CD4-positive, alpha-beta T cell (primary cell): Measurements from ENCODE around the gene SHISAL2B. TPM values are rescaled to one million over a fixed set of nuclear protein-coding genes. Genes with fewer than 3 reads are reported as not detected.

Experiments
- ATAC-seq: fragments of 200-7000 bp; cut with Tn5 transposase; one replicate; pipeline ENCODE4 v1.10.0; 2022; ENCODE audit warnings: mild to moderate bottlenecking; ENCODE audit not compliant: poor library complexity
- CTCF ChIA-PET: fragments of 350-600 bp; sonication (Branson Sonifier 250); formaldehyde crosslinking; loops from one replicate; lab custom pipeline; 2021; ENCODE audit warnings: antibody characterized with exemption, inconsistent platforms; lab: Charles Lee
- POLR2A ChIA-PET: fragments of 350-600 bp; sonication (Branson Sonifier 250); formaldehyde crosslinking; loops from one replicate; lab custom pipeline; 2021; ENCODE audit warnings: antibody characterized with exemption, inconsistent platforms; lab: Charles Lee
- DNase-seq, 14 experiments: peaks; one replicate each; pipeline ENCODE4 v3.0.0-alpha.2; 2013 to 2020; ENCODE audit warnings: mixed read lengths in 2 of 14
- H3K27ac ChIP-seq, 2 donors: one replicate each; pipeline versions ENCODE4 v1.5.1 to v1.7.0; 2013; ENCODE audit warnings: low read length in 2 of 2, low read depth in 1 of 2, mild to moderate bottlenecking in 1 of 2
- H3K27me3 ChIP-seq, 2 experiments: 1 replicate in 1 of 2; 2 replicates in 1 of 2; pipeline versions ENCODE4 v1.6.1 to v1.7.0; 2013; ENCODE audit warnings: low read length in 2 of 2, control low read depth in 1 of 2, mild to moderate bottlenecking in 1 of 2, moderate library complexity in 1 of 2; ENCODE audit not compliant: insufficient read depth in 2 of 2, control insufficient read depth in 1 of 2
- H3K36me3 ChIP-seq: one replicate; pipeline ENCODE4 v1.6.1; 2013; ENCODE audit warnings: low read length, control low read depth; ENCODE audit not compliant: insufficient read depth
- H3K4me1 ChIP-seq: one replicate; pipeline ENCODE4 v1.6.1; 2013; ENCODE audit warnings: low read length, control low read depth; ENCODE audit not compliant: insufficient read depth
- H3K4me3 ChIP-seq: one replicate; pipeline ENCODE4 v1.5.1; 2013; ENCODE audit warnings: mild to moderate bottlenecking, low read length, moderate library complexity
- H3K9me3 ChIP-seq, 2 experiments: 1 replicate in 1 of 2; 2 replicates in 1 of 2; pipeline versions ENCODE4 v1.6.1 to v1.7.0; 2013; ENCODE audit warnings: low read length in 2 of 2, mild to moderate bottlenecking in 2 of 2, control low read depth in 1 of 2, moderate library complexity in 1 of 2; ENCODE audit not compliant: control insufficient read depth in 1 of 2, insufficient read depth in 1 of 2
- H3K27ac Mint-ChIP-seq: one replicate; pipeline ENCODE4 v1.8.0; 2020; ENCODE audit warnings: mixed read lengths
- H3K27me3 Mint-ChIP-seq: one replicate; pipeline ENCODE4 v1.8.0; 2021; ENCODE audit warnings: mixed read lengths
- H3K36me3 Mint-ChIP-seq: one replicate; pipeline ENCODE4 v1.8.0; 2021; ENCODE audit warnings: low read depth, mixed read lengths
- H3K4me1 Mint-ChIP-seq: one replicate; pipeline ENCODE4 v1.8.0; 2021; ENCODE audit warnings: low read depth, mixed read lengths
- H3K4me3 Mint-ChIP-seq: one replicate; pipeline ENCODE4 v1.8.0; 2020; ENCODE audit warnings: mild to moderate bottlenecking, mixed read lengths
- H3K9me3 Mint-ChIP-seq: one replicate; pipeline ENCODE4 v1.8.0; 2020; ENCODE audit warnings: mixed read lengths
- intact Hi-C, 2 experiments: fragments of 100-400 bp; cut with DNase I in 1 of 2; cut with micrococcal nuclease in 1 of 2; formaldehyde crosslinking; loops; one replicate each; pipeline versions ENCODE4 v1.15.1 to v1.9.0; 2023 to 2025; cut with DNase I, micrococcal nuclease
- total RNA-seq, 174 experiments: library from RNA in 2 of 174; stranded (reverse) in 2 of 174; gene quantifications; one replicate each; pipeline ENCODE4 v1.2.3 and lab custom pipeline; 2021 to 2026
- TF ChIP-seq, protein P1 (sequence below): fragments of 200-600 bp; IDR thresholded peaks from one replicate; pipeline ENCODE4 v1.8.0; 2022; ENCODE audit warnings: antibody characterized with exemption, mild to moderate bottlenecking

Gene SHISAL2B
- total RNA-seq, 2 experiments from 2014 or later = not detected

DNA sequence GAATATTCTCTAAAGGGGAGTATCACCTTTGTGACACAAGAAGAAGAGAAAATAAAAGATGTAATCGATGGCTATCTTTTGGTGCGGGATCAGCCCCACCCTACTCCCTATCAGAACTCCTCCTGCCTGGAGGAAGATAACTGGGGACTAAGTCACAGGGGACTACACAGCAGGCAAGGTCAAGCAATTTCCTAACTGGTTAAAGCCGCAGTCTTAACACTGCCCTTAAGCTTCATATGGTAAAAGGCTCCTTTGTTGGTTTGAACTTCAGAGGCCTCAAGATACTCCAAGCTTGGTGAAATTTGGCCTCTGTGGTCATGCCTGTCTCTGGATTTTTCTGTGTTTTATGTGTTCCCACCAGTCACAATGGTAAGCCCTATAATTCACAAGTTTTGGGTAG, 1.3 kb upstream of the SHISAL2B start:
- H3K9me3 Mint-ChIP-seq = no peaks in the 10 kb centered on the region
- Histone ChIP-seq H3K4me3 (no peak overlapping the region), H3K4me1 (peaks cover 8% of the 10 kb centered on the region), H3K27ac (no peak overlapping the region), H3K27me3 (peaks cover 18 to 46% of the 10 kb centered on the region in 2 experiments), H3K9me3 (peaks cover 0 to 7% of the 10 kb centered on the region in 2 experiments), H3K36me3 (no peaks in the 10 kb centered on the region)
- no peaks in the 10 kb centered on the region for H3K4me1 Mint-ChIP-seq
- CTCF ChIA-PET = no interaction called here
- TF ChIP-seq, protein P1, sequence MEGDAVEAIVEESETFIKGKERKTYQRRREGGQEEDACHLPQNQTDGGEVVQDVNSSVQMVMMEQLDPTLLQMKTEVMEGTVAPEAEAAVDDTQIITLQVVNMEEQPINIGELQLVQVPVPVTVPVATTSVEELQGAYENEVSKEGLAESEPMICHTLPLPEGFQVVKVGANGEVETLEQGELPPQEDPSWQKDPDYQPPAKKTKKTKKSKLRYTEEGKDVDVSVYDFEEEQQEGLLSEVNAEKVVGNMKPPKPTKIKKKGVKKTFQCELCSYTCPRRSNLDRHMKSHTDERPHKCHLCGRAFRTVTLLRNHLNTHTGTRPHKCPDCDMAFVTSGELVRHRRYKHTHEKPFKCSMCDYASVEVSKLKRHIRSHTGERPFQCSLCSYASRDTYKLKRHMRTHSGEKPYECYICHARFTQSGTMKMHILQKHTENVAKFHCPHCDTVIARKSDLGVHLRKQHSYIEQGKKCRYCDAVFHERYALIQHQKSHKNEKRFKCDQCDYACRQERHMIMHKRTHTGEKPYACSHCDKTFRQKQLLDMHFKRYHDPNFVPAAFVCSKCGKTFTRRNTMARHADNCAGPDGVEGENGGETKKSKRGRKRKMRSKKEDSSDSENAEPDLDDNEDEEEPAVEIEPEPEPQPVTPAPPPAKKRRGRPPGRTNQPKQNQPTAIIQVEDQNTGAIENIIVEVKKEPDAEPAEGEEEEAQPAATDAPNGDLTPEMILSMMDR = no peak
- peaks cover 74% of the 10 kb centered on the region for H3K27me3 Mint-ChIP-seq
- POLR2A ChIA-PET = no interaction called here
- no peak overlapping the region for H3K27ac Mint-ChIP-seq
- H3K4me3 Mint-ChIP-seq = no peak overlapping the region
- ATAC-seq = no peak
- DNase-seq = no peak
- intact Hi-C loops = loop anchor here in 1 of 2 experiments (10.0 kb wide), 1 partner anchor 294 kb away; no protein-coding TSS in a partner anchor
- no peaks in the 10 kb centered on the region for H3K36me3 Mint-ChIP-seq

DNA sequence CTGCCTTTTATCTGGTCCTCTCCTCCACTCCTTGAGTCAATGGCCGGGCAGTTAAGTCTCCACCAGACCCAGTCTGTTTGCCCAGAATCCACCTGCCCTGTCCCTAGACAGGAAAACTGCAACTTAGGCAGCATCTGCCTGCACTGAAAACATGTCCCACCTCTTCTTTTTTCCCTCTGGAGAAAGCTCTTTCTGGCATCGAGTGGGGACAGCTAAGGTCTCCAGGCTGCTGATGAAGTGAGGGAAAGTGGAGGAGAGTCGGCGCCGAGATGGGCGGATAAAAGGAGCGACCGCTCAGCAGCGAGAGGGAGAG, 243 bp upstream of the SHISAL2B start:
- ATAC-seq (no peak), DNase-seq (no peak)
- no peaks in the 10 kb centered on the region for H3K9me3 Mint-ChIP-seq
- no peak overlapping the region for H3K4me3 Mint-ChIP-seq
- Histone ChIP-seq H3K27ac (no peak overlapping the region), H3K27me3 (peaks cover 18 to 46% of the 10 kb centered on the region in 2 experiments), H3K4me1 (peaks cover 8% of the 10 kb centered on the region), H3K9me3 (peaks cover 0 to 7% of the 10 kb centered on the region in 2 experiments), H3K36me3 (no peaks in the 10 kb centered on the region), H3K4me3 (no peak overlapping the region)
- intact Hi-C loops = no loop called here
- H3K27me3 Mint-ChIP-seq = peaks cover 67% of the 10 kb centered on the region
- H3K4me1 Mint-ChIP-seq = no peaks in the 10 kb centered on the region
- TF ChIP-seq, protein P1 = no peak
- ChIA-PET POLR2A (no interaction called here), CTCF (no interaction called here)
- H3K27ac Mint-ChIP-seq = no peak overlapping the region
- no peaks in the 10 kb centered on the region for H3K36me3 Mint-ChIP-seq

DNA sequence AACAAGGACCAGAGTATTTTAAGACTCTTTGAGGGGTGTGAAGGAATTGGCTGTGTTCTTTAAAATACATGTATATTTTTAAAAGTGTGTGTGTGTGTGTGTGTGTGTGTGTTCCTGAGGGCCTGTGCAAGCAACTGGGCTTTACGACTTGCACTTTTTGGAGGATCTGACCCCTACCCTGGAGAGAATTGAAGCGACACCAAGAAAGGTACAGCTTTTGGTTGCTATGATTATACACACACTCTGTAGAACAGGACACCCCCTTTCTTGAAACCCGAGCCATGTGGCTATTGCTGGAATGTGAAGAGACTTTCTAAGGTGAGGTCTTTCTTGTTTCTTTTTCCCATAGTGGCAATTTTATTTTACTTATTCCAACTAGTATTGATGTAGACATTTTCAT, 988 bp downstream of the SHISAL2B start:
- H3K27ac Mint-ChIP-seq = no peak overlapping the region
- Histone ChIP-seq H3K27ac (no peak overlapping the region), H3K4me3 (no peak overlapping the region), H3K36me3 (no peaks in the 10 kb centered on the region), H3K4me1 (peaks cover 8% of the 10 kb centered on the region), H3K27me3 (peaks cover 18 to 46% of the 10 kb centered on the region in 2 experiments), H3K9me3 (peaks cover 0 to 7% of the 10 kb centered on the region in 2 experiments)
- DNase-seq (no peak), ATAC-seq (no peak)
- peaks cover 67% of the 10 kb centered on the region for H3K27me3 Mint-ChIP-seq
- H3K4me3 Mint-ChIP-seq = no peak overlapping the region
- CTCF ChIA-PET = no interaction called here
- H3K4me1 Mint-ChIP-seq = no peaks in the 10 kb centered on the region
- no peaks in the 10 kb centered on the region for H3K36me3 Mint-ChIP-seq
- TF ChIP-seq, protein P1 = no peak
- peaks cover 3% of the 10 kb centered on the region for H3K9me3 Mint-ChIP-seq
- intact Hi-C loops = no loop called here
- POLR2A ChIA-PET = no interaction called here
